Measurements from ENCODE around the gene MEIOSIN. TPM values are rescaled to one million over a fixed set of nuclear protein-coding genes. Genes with fewer than 3 reads are reported as not detected.
A peak's percentile ranks its signal among the peaks of the same experiment; 100 is the strongest.

Gene MEIOSIN
- total and polyA plus RNA-seq, 2 of the 13 experiments (the other 11 are each of a cell fraction or from before 2014, with no cell fraction given): not detected

DNA sequence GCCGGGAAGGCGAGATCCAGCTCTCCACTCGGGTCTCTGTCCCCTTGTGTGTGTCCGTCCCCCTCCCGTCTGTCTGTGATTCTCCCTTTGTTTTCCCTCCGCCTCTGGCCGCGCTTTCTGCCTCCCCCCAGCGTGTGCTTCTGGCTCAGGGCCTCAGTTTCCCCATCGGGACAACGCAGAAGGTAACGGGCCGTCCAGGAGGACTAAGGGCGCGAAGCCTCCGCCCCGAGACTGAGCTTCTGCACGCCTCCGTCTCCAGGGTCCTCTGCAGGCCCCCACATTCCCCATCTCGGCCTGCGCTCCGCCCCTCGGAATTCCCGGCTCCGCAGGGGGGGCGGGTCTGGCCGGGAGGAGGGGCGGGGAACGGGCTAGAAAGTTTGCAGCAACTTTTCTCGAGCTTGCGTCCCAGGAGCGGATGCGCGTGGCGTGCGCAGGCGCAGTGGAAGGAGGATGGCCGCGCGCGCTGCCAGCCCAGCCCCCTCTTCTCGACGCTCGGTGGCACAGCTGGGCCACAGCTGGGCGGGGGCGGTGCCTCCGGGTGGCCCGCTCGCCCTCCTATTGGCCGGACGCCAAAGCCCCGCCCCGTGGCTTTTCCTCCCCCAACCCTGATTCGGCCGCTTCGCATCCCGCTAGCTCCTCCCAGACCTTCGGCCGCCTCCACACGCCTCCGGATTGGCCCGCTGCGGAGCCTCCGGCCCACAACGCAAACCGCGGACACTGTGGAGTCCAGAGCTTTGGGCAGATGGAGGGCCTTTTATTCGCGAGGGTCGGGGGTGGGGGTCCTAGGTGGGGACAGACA is 35.9 kb downstream of the MEIOSIN start, which contains the start of gene SIX5 (continued):
- no peak for TF ChIP-seq HOMEZ (CRISPR knock-in tag; IDR thresholded peaks at IDR 0.05; ENCODE audit: low read depth)
- TF ChIP-seq, protein P1, sequence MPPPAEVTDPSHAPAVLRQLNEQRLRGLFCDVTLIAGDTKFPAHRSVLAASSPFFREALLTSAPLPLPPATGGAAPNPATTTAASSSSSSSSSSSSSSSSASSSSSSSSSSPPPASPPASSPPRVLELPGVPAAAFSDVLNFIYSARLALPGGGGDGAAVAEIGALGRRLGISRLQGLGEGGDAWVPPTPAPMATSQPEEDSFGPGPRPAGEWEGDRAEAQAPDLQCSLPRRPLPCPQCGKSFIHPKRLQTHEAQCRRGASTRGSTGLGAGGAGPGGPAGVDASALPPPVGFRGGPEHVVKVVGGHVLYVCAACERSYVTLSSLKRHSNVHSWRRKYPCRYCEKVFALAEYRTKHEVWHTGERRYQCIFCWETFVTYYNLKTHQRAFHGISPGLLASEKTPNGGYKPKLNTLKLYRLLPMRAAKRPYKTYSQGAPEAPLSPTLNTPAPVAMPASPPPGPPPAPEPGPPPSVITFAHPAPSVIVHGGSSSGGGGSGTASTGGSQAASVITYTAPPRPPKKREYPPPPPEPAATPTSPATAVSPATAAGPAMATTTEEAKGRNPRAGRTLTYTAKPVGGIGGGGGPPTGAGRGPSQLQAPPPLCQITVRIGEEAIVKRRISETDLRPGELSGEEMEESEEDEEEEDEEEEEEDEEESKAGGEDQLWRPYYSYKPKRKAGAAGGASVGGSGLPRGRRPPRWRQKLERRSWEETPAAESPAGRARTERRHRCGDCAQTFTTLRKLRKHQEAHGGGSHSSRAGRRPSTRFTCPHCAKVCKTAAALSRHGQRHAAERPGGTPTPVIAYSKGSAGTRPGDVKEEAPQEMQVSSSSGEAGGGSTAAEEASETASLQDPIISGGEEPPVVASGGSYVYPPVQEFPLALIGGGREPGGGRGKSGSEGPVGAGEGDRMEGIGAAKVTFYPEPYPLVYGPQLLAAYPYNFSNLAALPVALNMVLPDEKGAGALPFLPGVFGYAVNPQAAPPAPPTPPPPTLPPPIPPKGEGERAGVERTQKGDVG (CRISPR knock-in tag; IDR thresholded peaks at IDR 0.05; ENCODE audit: borderline replicate concordance): no peak
- no peak for TF ChIP-seq MYNN (CRISPR knock-in tag; IDR thresholded peaks at IDR 0.05; ENCODE audit: low read depth)
- peak; percentile 48; the same call in 1 of the 2 replicates for TF ChIP-seq THRA (CRISPR knock-in tag; IDR thresholded peaks at IDR 0.05; ENCODE audit: borderline replicate concordance)
- no peak for TF ChIP-seq ZNF780A (CRISPR knock-in tag; IDR thresholded peaks at IDR 0.05)
- TF ChIP-seq ZNF576 (CRISPR knock-in tag; IDR thresholded peaks at IDR 0.05): no peak
- TF ChIP-seq ZNF598 (CRISPR knock-in tag; IDR thresholded peaks at IDR 0.05; ENCODE audit: borderline replicate concordance): no peak
- no peak for TF ChIP-seq RFX1 (IDR thresholded peaks at IDR 0.05)
- peak; percentile 65 for TF ChIP-seq MED8 (CRISPR knock-in tag; IDR thresholded peaks at IDR 0.05; ENCODE audit: insufficient replicate concordance)
- no peak for TF ChIP-seq FOXM1 (CRISPR knock-in tag; IDR thresholded peaks at IDR 0.05)
- TF ChIP-seq PCBP1 (IDR thresholded peaks at IDR 0.05; ENCODE audit: borderline replicate concordance, low read depth, low read length): peak; percentile 87; the same call in 1 of the 2 replicates
- no peak; the same call in 1 of the 2 replicates for TF ChIP-seq MIER3 (CRISPR knock-in tag; IDR thresholded peaks at IDR 0.05; ENCODE audit: borderline replicate concordance)
- no peak; the same call in 1 of the 2 replicates for TF ChIP-seq ZNF761 (CRISPR knock-in tag; conservative IDR thresholded peaks at IDR 0.05)
- 0 out of 2 replicates have a peak, but pooled peaks have one; percentile 15 for TF ChIP-seq HNRNPUL1 (IDR thresholded peaks at IDR 0.05; ENCODE audit: low read depth, low read length)
- no peak for TF ChIP-seq MAFF (IDR thresholded peaks at IDR 0.05; ENCODE audit: low read depth, low read length)
- TF ChIP-seq ZNF574 (CRISPR knock-in tag; IDR thresholded peaks at IDR 0.05): peak; percentile 82
- TF ChIP-seq ZBTB37 (CRISPR knock-in tag; IDR thresholded peaks at IDR 0.05): no peak

Measured in HepG2 (cell line).